ENCODE measurements around the gene TNP1.

TNP1 gene

GRCh38 chr2:216859944-216860343 lies at the start of gene TNP1:
Gene TNP1 (minus strand): TSS chr2:216860064. CDS start chr2:216860034, 30 bp downstream.
- DNase-seq, result no peak

GRCh38 chr2:216908300-216908699 lies 48.4 kb upstream of the TNP1 start:
- peak in 1 of 2 experiments; percentile 7 for DNase-seq

GRCh38 chr2:216905649-216906329 lies 45.9 kb upstream of the TNP1 start:
- no peak for DNase-seq

GRCh38 chr2:216904974-216905373 lies 45.1 kb upstream of the TNP1 start:
- no peak for DNase-seq

GRCh38 chr2:216904554-216904953 lies 44.7 kb upstream of the TNP1 start:
- no peak for DNase-seq

- DNase-seq, result no peak
Observed at GRCh38 chr2:216903470-216903869, 43.6 kb upstream of the TNP1 start.

- no peak for DNase-seq
Observed at GRCh38 chr2:216901273-216901672, 41.4 kb upstream of the TNP1 start.

GRCh38 chr2:216900406-216900805 lies 40.5 kb upstream of the TNP1 start:
- DNase-seq, result no peak

GRCh38 chr2:216897561-216898203 lies 37.8 kb upstream of the TNP1 start:
- DNase-seq, result no peak

- no peak for DNase-seq
Observed at GRCh38 chr2:216890138-216890537, 30.3 kb upstream of the TNP1 start.

- no peak for DNase-seq
Observed at GRCh38 chr2:216888887-216889622, 29.2 kb upstream of the TNP1 start.

GRCh38 chr2:216888081-216888480 lies 28.2 kb upstream of the TNP1 start:
- DNase-seq, result no peak

- no peak for DNase-seq
Observed at GRCh38 chr2:216887138-216887537, 27.3 kb upstream of the TNP1 start.

- no peak for DNase-seq
Observed at GRCh38 chr2:216885117-216885553, 25.3 kb upstream of the TNP1 start.

- no peak for DNase-seq
Observed at GRCh38 chr2:216884347-216884746, 24.5 kb upstream of the TNP1 start.

GRCh38 chr2:216882876-216883275 lies 23.0 kb upstream of the TNP1 start:
- DNase-seq, result no peak

GRCh38 chr2:216881411-216881810 lies 21.5 kb upstream of the TNP1 start:
- DNase-seq, result no peak

- no peak for DNase-seq
Observed at GRCh38 chr2:216880509-216881184, 20.8 kb upstream of the TNP1 start.

- DNase-seq, result no peak
Observed at GRCh38 chr2:216879727-216880508, 20.1 kb upstream of the TNP1 start.

GRCh38 chr2:216878072-216878471 lies 18.2 kb upstream of the TNP1 start:
- DNase-seq, result no peak

- no peak for DNase-seq
Observed at GRCh38 chr2:216877085-216877484, 17.2 kb upstream of the TNP1 start.

GRCh38 chr2:216875862-216876261 lies 16.0 kb upstream of the TNP1 start:
- DNase-seq, result no peak

GRCh38 chr2:216873573-216873972 lies 13.7 kb upstream of the TNP1 start:
- DNase-seq, result no peak

Measured in NCI-H1930 (cell line).